Activated CD4-positive, alpha-beta memory T cell treated with anti-CD3 and anti-CD28 coated beads for 36 hours (primary cell): ENCODE measurements around the gene CFP. TPM values are rescaled to one million over a fixed set of nuclear protein-coding genes. Genes with fewer than 3 reads are reported as not detected.
"Not testable (repeated sequence)": the region's sequence is repeated elsewhere in the genome, so short reads cannot be mapped to it uniquely, and the experiment has no call there.

Experiments used
- CTCF ChIA-PET: fragments of 350-600 bp; sonication (Branson Sonifier 250); formaldehyde crosslinking; loops from one replicate; lab custom pipeline; 2021; ENCODE audit warnings: antibody characterized with exemption, inconsistent platforms; lab: Charles Lee
- POLR2A ChIA-PET: fragments of 350-600 bp; sonication (Branson Sonifier 250); formaldehyde crosslinking; loops from one replicate; lab custom pipeline; 2021; ENCODE audit warnings: antibody characterized with exemption; lab: Charles Lee
- DNase-seq: peaks from one replicate; pipeline ENCODE4 v3.0.0-alpha.2; 2020
- H3K27ac Mint-ChIP-seq: one replicate; pipeline ENCODE4 v1.8.0; 2021; ENCODE audit warnings: mixed read lengths
- H3K27me3 Mint-ChIP-seq: one replicate; pipeline ENCODE4 v1.8.0; 2021; ENCODE audit warnings: mixed read lengths
- H3K36me3 Mint-ChIP-seq: one replicate; pipeline ENCODE4 v1.8.0; 2021; ENCODE audit warnings: mixed read lengths
- H3K4me1 Mint-ChIP-seq: one replicate; pipeline ENCODE4 v1.8.0; 2021; ENCODE audit warnings: low read depth, mixed read lengths
- H3K4me3 Mint-ChIP-seq: one replicate; pipeline ENCODE4 v1.8.0; 2021; ENCODE audit warnings: mild to moderate bottlenecking, mixed read lengths
- H3K9me3 Mint-ChIP-seq: one replicate; pipeline ENCODE4 v1.8.0; 2021; ENCODE audit warnings: mixed read lengths
- intact Hi-C: fragments of 100-400 bp; cut with micrococcal nuclease; formaldehyde crosslinking; loops from one replicate; pipeline ENCODE4 v1.15.1; 2023
- total RNA-seq, 2 experiments: library from RNA; stranded (reverse); gene quantifications; one replicate each; pipeline ENCODE4 v1.2.3, GENCODE V29; 2021

CFP gene
- 1 to 10 TPM; 3.4 to 4.4 TPM for total RNA-seq

GRCh38 chrX:47629419-47630200 lies at the start of gene CFP:
Gene CFP (minus strand): TSS chrX:47629930. CDS start chrX:47629844, 86 bp downstream.
- peak within 1 kb of the TSS; percentile 50 for H3K4me3 Mint-ChIP-seq
- POLR2A ChIA-PET, result no interaction called here
- peaks cover 19% of the 10 kb centered on the region for H3K4me1 Mint-ChIP-seq
- H3K9me3 Mint-ChIP-seq, result no peaks in the 10 kb centered on the region
- H3K27me3 Mint-ChIP-seq, result no peaks in the 10 kb centered on the region
- peak; percentile 23 for DNase-seq
- peak within 1 kb of the TSS; percentile 83 for H3K27ac Mint-ChIP-seq
- CTCF ChIA-PET, result interaction anchor here (1.4 to 1.5 kb wide), 2 partner anchors 33 to 122 kb away, joined by 3 to 4 read pairs; no protein-coding TSS in a partner anchor
- intact Hi-C loops, result loop anchor here (5.0 kb wide), 1 partner anchor 67 kb away; the partner anchor contains the start of gene ARAF
- no peaks in the 10 kb centered on the region for H3K36me3 Mint-ChIP-seq

- DNase-seq, CTCF ChIA-PET, intact Hi-C loops, H3K4me3 Mint-ChIP-seq, H3K4me1 Mint-ChIP-seq, H3K27me3 Mint-ChIP-seq, H3K9me3 Mint-ChIP-seq, H3K36me3 Mint-ChIP-seq, H3K27ac Mint-ChIP-seq, POLR2A ChIA-PET: not testable (repeated sequence)
Observed at GRCh38 chrX:47675959-47676859, 46.5 kb upstream of the CFP start.

GRCh38 chrX:47674776-47675175 lies 45.0 kb upstream of the CFP start:
- Mint-ChIP-seq H3K27ac (no peak overlapping the region), H3K36me3 (no peaks in the 10 kb centered on the region), H3K4me1 (no peaks in the 10 kb centered on the region), H3K27me3 (no peaks in the 10 kb centered on the region), H3K9me3 (no peaks in the 10 kb centered on the region), H3K4me3 (no peak overlapping the region)
- no peak for DNase-seq
- ChIA-PET POLR2A (interaction anchor here (0.6 kb wide), 1 partner anchor 367 kb away, joined by 4 read pairs; no protein-coding TSS in a partner anchor), CTCF (no interaction called here)
- intact Hi-C loops, result no loop called here

- H3K27ac Mint-ChIP-seq, H3K4me3 Mint-ChIP-seq, H3K27me3 Mint-ChIP-seq, H3K36me3 Mint-ChIP-seq, H3K9me3 Mint-ChIP-seq, POLR2A ChIA-PET, CTCF ChIA-PET, DNase-seq, intact Hi-C loops: not testable (repeated sequence)
- peaks cover 22% of the 10 kb centered on the region for H3K4me1 Mint-ChIP-seq
Observed at GRCh38 chrX:47665797-47666196, 36.1 kb upstream of the CFP start.

- Mint-ChIP-seq H3K4me3 (no peak overlapping the region), H3K27me3 (no peaks in the 10 kb centered on the region), H3K9me3 (no peaks in the 10 kb centered on the region), H3K4me1 (peaks cover 29% of the 10 kb centered on the region), H3K27ac (peak overlapping the region; percentile 59), H3K36me3 (no peaks in the 10 kb centered on the region)
- CTCF ChIA-PET, result no interaction called here
- intact Hi-C loops, result loop anchor here (5.0 kb wide), 1 partner anchor 173 kb away; the partner anchor contains the start of gene ZNF81
- DNase-seq, result no peak
- POLR2A ChIA-PET, result no interaction called here
Observed at GRCh38 chrX:47664737-47665136, 35.0 kb upstream of the CFP start.

GRCh38 chrX:47662144-47662657 lies 32.5 kb upstream of the CFP start:
- Mint-ChIP-seq H3K4me1 (peaks cover 36% of the 10 kb centered on the region), H3K27me3 (no peaks in the 10 kb centered on the region), H3K9me3 (no peaks in the 10 kb centered on the region), H3K27ac (peak overlapping the region; percentile 98), H3K36me3 (peaks cover 2% of the 10 kb centered on the region), H3K4me3 (peak overlapping the region; percentile 35)
- POLR2A ChIA-PET, result interaction anchor here (1.9 kb wide), 1 partner anchor 12 kb away, joined by 6 read pairs; the partner anchor contains the start of gene ELK1
- DNase-seq, result peak; percentile 76
- intact Hi-C loops, result loop anchor here (1.0 to 5.0 kb wide), 2 partner anchors 12 to 175 kb away; partner anchors contain the start of genes ELK1 and ZNF81
- CTCF ChIA-PET, result interaction anchor here (0.8 kb wide), 1 partner anchor 33 kb away, joined by 3 read pairs; the partner anchor contains the start of gene CFP

- DNase-seq, result no peak
- Mint-ChIP-seq H3K4me1 (peaks cover 42% of the 10 kb centered on the region), H3K36me3 (peaks cover 8% of the 10 kb centered on the region), H3K4me3 (no peak overlapping the region), H3K27me3 (no peaks in the 10 kb centered on the region), H3K9me3 (no peaks in the 10 kb centered on the region), H3K27ac (peak overlapping the region; percentile 98)
- intact Hi-C loops, result loop anchor here (5.0 kb wide), 1 partner anchor 176 kb away; the partner anchor contains the start of gene ZNF81
- ChIA-PET CTCF (no interaction called here), POLR2A (interaction anchor here (1.9 kb wide), 1 partner anchor 11 kb away, joined by 6 read pairs; the partner anchor contains the start of gene ELK1)
Observed at GRCh38 chrX:47661539-47661938, 31.8 kb upstream of the CFP start.

GRCh38 chrX:47659421-47659726 lies 29.6 kb upstream of the CFP start:
- no peak for DNase-seq
- Mint-ChIP-seq H3K4me3 (peak overlapping the region; percentile 87), H3K27me3 (no peaks in the 10 kb centered on the region), H3K36me3 (peaks cover 26% of the 10 kb centered on the region), H3K4me1 (peaks cover 50% of the 10 kb centered on the region), H3K27ac (peak overlapping the region; percentile 98), H3K9me3 (no peaks in the 10 kb centered on the region)
- CTCF ChIA-PET, result no interaction called here
- intact Hi-C loops, result loop anchor here (2.0 to 10.0 kb wide), 5 partner anchors 99 to 515 kb away; partner anchors contain the start of genes ARAF, CDK16, NDUFB11 and RBM10
- POLR2A ChIA-PET, result no interaction called here

GRCh38 chrX:47658684-47659420 lies 29.1 kb upstream of the CFP start, which contains the start of gene UXT:
Gene UXT (minus strand): TSS chrX:47659180. CDS start chrX:47658927, 253 bp downstream.
- Mint-ChIP-seq H3K27me3 (no peaks in the 10 kb centered on the region), H3K4me3 (peak within 1 kb of the TSS; percentile 87), H3K4me1 (peaks cover 47% of the 10 kb centered on the region), H3K27ac (peak within 1 kb of the TSS; percentile 98), H3K36me3 (peaks cover 26% of the 10 kb centered on the region), H3K9me3 (no peaks in the 10 kb centered on the region)
- DNase-seq, result peak; percentile 96
- ChIA-PET POLR2A (no interaction called here), CTCF (no interaction called here)
- intact Hi-C loops, result loop anchor here (1.0 to 10.0 kb wide), 6 partner anchors 9 to 514 kb away; partner anchors contain the start of genes ARAF, CDK16, ELK1 and NDUFB11

- peak overlapping the region; percentile 87 for H3K4me3 Mint-ChIP-seq
- peaks cover 30% of the 10 kb centered on the region for H3K36me3 Mint-ChIP-seq
- DNase-seq, result no peak
- intact Hi-C loops, result loop anchor here (1.0 to 10.0 kb wide), 6 partner anchors 8 to 513 kb away; partner anchors contain the start of genes ARAF, CDK16, ELK1 and NDUFB11
- POLR2A ChIA-PET, result no interaction called here
- no peaks in the 10 kb centered on the region for H3K27me3 Mint-ChIP-seq
- CTCF ChIA-PET, result no interaction called here
- peaks cover 48% of the 10 kb centered on the region for H3K4me1 Mint-ChIP-seq
- no peaks in the 10 kb centered on the region for H3K9me3 Mint-ChIP-seq
- peak overlapping the region; percentile 98 for H3K27ac Mint-ChIP-seq
Observed at GRCh38 chrX:47658301-47658683, 28.6 kb upstream of the CFP start.
